HEK293 (cell line): ENCODE measurements around the gene ADAMTS13.

Source experiments
- GLIS2 ChIP-seq: fragments of 450-650 bp; formaldehyde crosslinking; IDR thresholded peaks from 2 replicates; pipeline ENCODE4 v1.5.1; 2016; ENCODE audit warnings: missing biosample characterization, missing genetic modification characterization
- KLF7 ChIP-seq: fragments of 450-650 bp; formaldehyde crosslinking; IDR thresholded peaks from 2 replicates; pipeline ENCODE4 v1.5.1; 2016; ENCODE audit warnings: missing biosample characterization, missing genetic modification characterization, borderline replicate concordance
- KLF9 ChIP-seq: fragments of 450-650 bp; formaldehyde crosslinking; IDR thresholded peaks from 2 replicates; pipeline ENCODE4 v1.5.1; 2016; ENCODE audit warnings: missing biosample characterization, missing genetic modification characterization, low read depth
- WT1 ChIP-seq: fragments of 450-650 bp; formaldehyde crosslinking; IDR thresholded peaks from 2 replicates; pipeline ENCODE4 v1.5.1; 2016; ENCODE audit warnings: missing biosample characterization, missing genetic modification characterization
- YY1 ChIP-seq: fragments of 450-650 bp; formaldehyde crosslinking; IDR thresholded peaks from 2 replicates; pipeline ENCODE4 v1.5.1; 2018; ENCODE audit warnings: missing biosample characterization, missing genetic modification characterization
- YY2 ChIP-seq: fragments of 450-650 bp; formaldehyde crosslinking; IDR thresholded peaks from 2 replicates; pipeline ENCODE4 v1.5.1; 2016; ENCODE audit warnings: missing biosample characterization, missing genetic modification characterization
- ZFHX2 ChIP-seq: fragments of 450-650 bp; formaldehyde crosslinking; conservative IDR thresholded peaks from 2 replicates; pipeline ENCODE4 v1.5.1; 2016; ENCODE audit warnings: missing biosample characterization, missing genetic modification characterization
- ZNF302 ChIP-seq: fragments of 450-650 bp; formaldehyde crosslinking; IDR thresholded peaks from 2 replicates; pipeline ENCODE4 v1.5.1; 2016; ENCODE audit warnings: missing biosample characterization, missing genetic modification characterization, low read depth
- ZNF335 ChIP-seq: fragments of 450-650 bp; formaldehyde crosslinking; conservative IDR thresholded peaks from 2 replicates; pipeline ENCODE4 v1.5.1; 2016; ENCODE audit warnings: missing biosample characterization, missing genetic modification characterization
- ZNF366 ChIP-seq: fragments of 450-650 bp; formaldehyde crosslinking; conservative IDR thresholded peaks from 2 replicates; pipeline ENCODE4 v1.5.1; 2016; ENCODE audit warnings: missing biosample characterization, missing genetic modification characterization
- ZNF585B ChIP-seq: fragments of 450-650 bp; formaldehyde crosslinking; IDR thresholded peaks from 2 replicates; pipeline ENCODE4 v1.5.1; 2016; ENCODE audit warnings: missing biosample characterization, missing genetic modification characterization
- ZNF600 ChIP-seq: fragments of 450-650 bp; formaldehyde crosslinking; IDR thresholded peaks from 2 replicates; pipeline ENCODE4 v1.5.1; 2016; ENCODE audit warnings: missing biosample characterization, missing genetic modification characterization
- ZNF76 ChIP-seq: fragments of 450-650 bp; formaldehyde crosslinking; IDR thresholded peaks from 2 replicates; pipeline ENCODE4; 2016; ENCODE audit warnings: low read depth, missing biosample characterization, missing genetic modification characterization, borderline replicate concordance
- ZNF776 ChIP-seq: fragments of 450-650 bp; formaldehyde crosslinking; IDR thresholded peaks from 2 replicates; pipeline ENCODE4 v1.5.0; 2017; ENCODE audit warnings: missing biosample characterization, missing genetic modification characterization, borderline replicate concordance
- ZNF843 ChIP-seq: fragments of 450-650 bp; formaldehyde crosslinking; IDR thresholded peaks from 2 replicates; pipeline ENCODE4 v1.5.1; 2016; ENCODE audit warnings: missing biosample characterization, missing genetic modification characterization
- TF ChIP-seq, protein P1 (sequence below): fragments of 450-650 bp; formaldehyde crosslinking; IDR thresholded peaks from 2 replicates; pipeline ENCODE4 v1.5.1; 2016; ENCODE audit warnings: missing biosample characterization, missing genetic modification characterization, borderline replicate concordance
- TF ChIP-seq, protein P2 (sequence below): fragments of 450-650 bp; formaldehyde crosslinking; IDR thresholded peaks from 2 replicates; pipeline ENCODE4 v1.5.1; 2016; ENCODE audit warnings: missing biosample characterization, missing genetic modification characterization
- TF ChIP-seq, protein P3 (sequence below): fragments of 450-650 bp; formaldehyde crosslinking; IDR thresholded peaks from 2 replicates; pipeline ENCODE4; 2016; ENCODE audit warnings: missing biosample characterization, missing genetic modification characterization
- TF ChIP-seq, protein P4 (sequence below): fragments of 450-650 bp; formaldehyde crosslinking; IDR thresholded peaks from 2 replicates; pipeline ENCODE4 v1.5.1; 2016; ENCODE audit warnings: missing biosample characterization, missing genetic modification characterization
- TF ChIP-seq, protein P5 (sequence below): fragments of 450-650 bp; formaldehyde crosslinking; IDR thresholded peaks from 2 replicates; pipeline ENCODE4 v1.5.1; 2016; ENCODE audit warnings: missing biosample characterization, missing genetic modification characterization
- TF ChIP-seq, protein P6 (sequence below): fragments of 450-650 bp; formaldehyde crosslinking; IDR thresholded peaks from 2 replicates; pipeline ENCODE4 v1.5.1; 2016; ENCODE audit warnings: missing biosample characterization, missing genetic modification characterization

ADAMTS13 gene

DNA sequence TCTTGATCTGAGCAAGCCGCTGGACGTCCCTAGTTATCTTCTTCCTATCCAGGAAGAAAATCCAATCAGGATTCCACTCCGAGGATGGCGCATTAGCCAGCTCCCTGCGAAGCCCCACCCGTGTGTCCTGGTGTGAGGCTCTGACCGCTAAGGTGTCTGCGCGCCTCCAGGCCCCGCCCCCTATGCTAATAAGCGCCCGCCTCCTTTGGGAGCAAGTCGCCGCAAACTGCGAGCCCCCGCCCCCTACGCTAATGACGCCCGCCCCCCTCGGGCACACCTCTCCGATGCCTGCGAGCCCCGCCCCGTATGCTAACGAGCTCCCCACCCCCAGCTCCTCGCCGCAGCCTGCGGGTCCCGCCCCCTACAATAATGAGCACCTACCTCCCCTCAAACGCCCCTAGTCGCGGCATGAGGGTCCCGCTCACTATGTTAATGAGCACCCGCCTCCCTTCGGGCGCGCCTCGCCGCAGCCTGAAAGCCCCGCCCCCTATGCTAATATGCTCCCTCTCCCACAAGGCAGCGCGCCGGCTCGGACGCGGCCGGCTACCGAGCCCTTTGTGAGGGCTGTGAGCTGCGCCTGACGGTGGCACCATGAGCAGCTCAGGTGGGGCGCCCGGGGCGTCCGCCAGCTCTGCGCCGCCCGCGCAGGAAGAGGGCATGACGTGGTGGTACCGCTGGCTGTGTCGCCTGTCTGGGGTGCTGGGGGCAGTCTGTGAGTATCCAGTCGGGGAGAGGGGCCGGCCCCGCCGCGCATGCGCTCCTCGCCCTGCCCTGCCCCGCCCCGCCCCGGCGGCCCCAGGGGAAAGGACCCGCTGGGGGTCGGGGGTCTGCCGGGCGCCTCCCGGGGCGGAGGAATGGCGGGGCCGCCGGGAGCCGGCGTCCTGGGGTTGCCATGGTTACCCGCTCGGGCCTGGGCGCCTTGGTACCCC, 37.6 kb downstream of the ADAMTS13 start, which contains the start of gene CACFD1 (continued):
- TF ChIP-seq, protein P1, sequence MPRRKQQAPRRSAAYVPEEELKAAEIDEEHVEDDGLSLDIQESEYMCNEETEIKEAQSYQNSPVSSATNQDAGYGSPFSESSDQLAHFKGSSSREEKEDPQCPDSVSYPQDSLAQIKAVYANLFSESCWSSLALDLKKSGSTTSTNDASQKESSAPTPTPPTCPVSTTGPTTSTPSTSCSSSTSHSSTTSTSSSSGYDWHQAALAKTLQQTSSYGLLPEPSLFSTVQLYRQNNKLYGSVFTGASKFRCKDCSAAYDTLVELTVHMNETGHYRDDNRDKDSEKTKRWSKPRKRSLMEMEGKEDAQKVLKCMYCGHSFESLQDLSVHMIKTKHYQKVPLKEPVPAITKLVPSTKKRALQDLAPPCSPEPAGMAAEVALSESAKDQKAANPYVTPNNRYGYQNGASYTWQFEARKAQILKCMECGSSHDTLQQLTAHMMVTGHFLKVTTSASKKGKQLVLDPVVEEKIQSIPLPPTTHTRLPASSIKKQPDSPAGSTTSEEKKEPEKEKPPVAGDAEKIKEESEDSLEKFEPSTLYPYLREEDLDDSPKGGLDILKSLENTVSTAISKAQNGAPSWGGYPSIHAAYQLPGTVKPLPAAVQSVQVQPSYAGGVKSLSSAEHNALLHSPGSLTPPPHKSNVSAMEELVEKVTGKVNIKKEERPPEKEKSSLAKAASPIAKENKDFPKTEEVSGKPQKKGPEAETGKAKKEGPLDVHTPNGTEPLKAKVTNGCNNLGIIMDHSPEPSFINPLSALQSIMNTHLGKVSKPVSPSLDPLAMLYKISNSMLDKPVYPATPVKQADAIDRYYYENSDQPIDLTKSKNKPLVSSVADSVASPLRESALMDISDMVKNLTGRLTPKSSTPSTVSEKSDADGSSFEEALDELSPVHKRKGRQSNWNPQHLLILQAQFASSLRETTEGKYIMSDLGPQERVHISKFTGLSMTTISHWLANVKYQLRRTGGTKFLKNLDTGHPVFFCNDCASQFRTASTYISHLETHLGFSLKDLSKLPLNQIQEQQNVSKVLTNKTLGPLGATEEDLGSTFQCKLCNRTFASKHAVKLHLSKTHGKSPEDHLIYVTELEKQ (tag by site-specific recombination), result no peak
- no peak for TF ChIP-seq ZNF843 (tag by site-specific recombination)
- TF ChIP-seq, protein P2, sequence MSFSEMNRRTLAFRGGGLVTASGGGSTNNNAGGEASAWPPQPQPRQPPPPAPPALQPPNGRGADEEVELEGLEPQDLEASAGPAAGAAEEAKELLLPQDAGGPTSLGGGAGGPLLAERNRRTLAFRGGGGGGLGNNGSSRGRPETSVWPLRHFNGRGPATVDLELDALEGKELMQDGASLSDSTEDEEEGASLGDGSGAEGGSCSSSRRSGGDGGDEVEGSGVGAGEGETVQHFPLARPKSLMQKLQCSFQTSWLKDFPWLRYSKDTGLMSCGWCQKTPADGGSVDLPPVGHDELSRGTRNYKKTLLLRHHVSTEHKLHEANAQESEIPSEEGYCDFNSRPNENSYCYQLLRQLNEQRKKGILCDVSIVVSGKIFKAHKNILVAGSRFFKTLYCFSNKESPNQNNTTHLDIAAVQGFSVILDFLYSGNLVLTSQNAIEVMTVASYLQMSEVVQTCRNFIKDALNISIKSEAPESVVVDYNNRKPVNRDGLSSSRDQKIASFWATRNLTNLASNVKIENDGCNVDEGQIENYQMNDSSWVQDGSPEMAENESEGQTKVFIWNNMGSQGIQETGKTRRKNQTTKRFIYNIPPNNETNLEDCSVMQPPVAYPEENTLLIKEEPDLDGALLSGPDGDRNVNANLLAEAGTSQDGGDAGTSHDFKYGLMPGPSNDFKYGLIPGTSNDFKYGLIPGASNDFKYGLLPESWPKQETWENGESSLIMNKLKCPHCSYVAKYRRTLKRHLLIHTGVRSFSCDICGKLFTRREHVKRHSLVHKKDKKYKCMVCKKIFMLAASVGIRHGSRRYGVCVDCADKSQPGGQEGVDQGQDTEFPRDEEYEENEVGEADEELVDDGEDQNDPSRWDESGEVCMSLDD, result peak; percentile 76
- TF ChIP-seq KLF7 (tag by site-specific recombination), result no peak; the same call in 1 of the 2 replicates
- no peak for TF ChIP-seq YY2 (tag by site-specific recombination)
- 0 out of 2 replicates have a peak, but pooled peaks have one; percentile 17 for TF ChIP-seq ZFHX2 (tag by site-specific recombination)
- no peak for TF ChIP-seq ZNF585B (tag by site-specific recombination)
- TF ChIP-seq, protein P3, sequence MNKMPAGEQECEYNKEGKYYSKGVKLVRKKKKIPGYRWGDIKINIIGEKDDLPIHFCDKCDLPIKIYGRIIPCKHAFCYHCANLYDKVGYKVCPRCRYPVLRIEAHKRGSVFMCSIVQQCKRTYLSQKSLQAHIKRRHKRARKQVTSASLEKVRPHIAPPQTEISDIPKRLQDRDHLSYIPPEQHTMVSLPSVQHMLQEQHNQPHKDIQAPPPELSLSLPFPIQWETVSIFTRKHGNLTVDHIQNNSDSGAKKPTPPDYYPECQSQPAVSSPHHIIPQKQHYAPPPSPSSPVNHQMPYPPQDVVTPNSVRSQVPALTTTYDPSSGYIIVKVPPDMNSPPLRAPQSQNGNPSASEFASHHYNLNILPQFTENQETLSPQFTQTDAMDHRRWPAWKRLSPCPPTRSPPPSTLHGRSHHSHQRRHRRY (tag by site-specific recombination), result no peak
- peak; percentile 93 for TF ChIP-seq ZNF76 (tag by site-specific recombination)
- no peak for TF ChIP-seq ZNF366
- TF ChIP-seq, protein P4, sequence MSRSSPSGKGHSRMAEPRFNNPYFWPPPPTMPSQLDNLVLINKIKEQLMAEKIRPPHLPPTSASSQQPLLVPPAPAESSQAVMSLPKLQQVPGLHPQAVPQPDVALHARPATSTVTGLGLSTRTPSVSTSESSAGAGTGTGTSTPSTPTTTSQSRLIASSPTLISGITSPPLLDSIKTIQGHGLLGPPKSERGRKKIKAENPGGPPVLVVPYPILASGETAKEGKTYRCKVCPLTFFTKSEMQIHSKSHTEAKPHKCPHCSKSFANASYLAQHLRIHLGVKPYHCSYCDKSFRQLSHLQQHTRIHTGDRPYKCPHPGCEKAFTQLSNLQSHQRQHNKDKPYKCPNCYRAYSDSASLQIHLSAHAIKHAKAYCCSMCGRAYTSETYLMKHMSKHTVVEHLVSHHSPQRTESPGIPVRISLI, result no peak
- no peak for TF ChIP-seq YY1 (tag by site-specific recombination)
- TF ChIP-seq, protein P5, sequence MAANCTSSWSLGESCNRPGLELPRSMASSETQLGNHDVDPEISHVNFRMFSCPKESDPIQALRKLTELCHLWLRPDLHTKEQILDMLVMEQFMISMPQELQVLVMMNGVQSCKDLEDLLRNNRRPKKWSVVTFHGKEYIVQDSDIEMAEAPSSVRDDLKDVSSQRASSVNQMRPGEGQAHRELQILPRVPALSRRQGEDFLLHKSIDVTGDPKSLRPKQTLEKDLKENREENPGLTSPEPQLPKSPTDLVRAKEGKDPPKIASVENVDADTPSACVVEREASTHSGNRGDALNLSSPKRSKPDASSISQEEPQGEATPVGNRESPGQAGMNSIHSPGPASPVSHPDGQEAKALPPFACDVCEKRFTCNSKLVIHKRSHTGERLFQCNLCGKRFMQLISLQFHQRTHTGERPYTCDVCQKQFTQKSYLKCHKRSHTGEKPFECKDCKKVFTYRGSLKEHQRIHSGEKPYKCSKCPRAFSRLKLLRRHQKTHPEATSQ (tag by site-specific recombination), result no peak
- TF ChIP-seq, protein P6, sequence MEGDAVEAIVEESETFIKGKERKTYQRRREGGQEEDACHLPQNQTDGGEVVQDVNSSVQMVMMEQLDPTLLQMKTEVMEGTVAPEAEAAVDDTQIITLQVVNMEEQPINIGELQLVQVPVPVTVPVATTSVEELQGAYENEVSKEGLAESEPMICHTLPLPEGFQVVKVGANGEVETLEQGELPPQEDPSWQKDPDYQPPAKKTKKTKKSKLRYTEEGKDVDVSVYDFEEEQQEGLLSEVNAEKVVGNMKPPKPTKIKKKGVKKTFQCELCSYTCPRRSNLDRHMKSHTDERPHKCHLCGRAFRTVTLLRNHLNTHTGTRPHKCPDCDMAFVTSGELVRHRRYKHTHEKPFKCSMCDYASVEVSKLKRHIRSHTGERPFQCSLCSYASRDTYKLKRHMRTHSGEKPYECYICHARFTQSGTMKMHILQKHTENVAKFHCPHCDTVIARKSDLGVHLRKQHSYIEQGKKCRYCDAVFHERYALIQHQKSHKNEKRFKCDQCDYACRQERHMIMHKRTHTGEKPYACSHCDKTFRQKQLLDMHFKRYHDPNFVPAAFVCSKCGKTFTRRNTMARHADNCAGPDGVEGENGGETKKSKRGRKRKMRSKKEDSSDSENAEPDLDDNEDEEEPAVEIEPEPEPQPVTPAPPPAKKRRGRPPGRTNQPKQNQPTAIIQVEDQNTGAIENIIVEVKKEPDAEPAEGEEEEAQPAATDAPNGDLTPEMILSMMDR (tag by site-specific recombination), result no peak; the same call in 1 of the 2 replicates
- TF ChIP-seq KLF9, result peak; percentile 73
- TF ChIP-seq WT1 (tag by site-specific recombination), result no peak
- TF ChIP-seq ZNF335, result peak; percentile 95
- no peak for TF ChIP-seq ZNF776
- TF ChIP-seq ZNF302 (tag by site-specific recombination), result no peak
- TF ChIP-seq ZNF600, result peak; percentile 72
- TF ChIP-seq GLIS2 (tag by site-specific recombination), result peak; percentile 75
